IPS-18c (cell line): ENCODE measurements around the gene TENT5C.

Experiments used
- H3K4me3 ChIP-seq: 2 replicates; pipeline ENCODE4 v1.7.0; 2013; ENCODE audit warnings: low read depth, mild to moderate bottlenecking, low read length, moderate library complexity; ENCODE audit not compliant: insufficient read depth
- H3K9me3 ChIP-seq: one replicate; pipeline ENCODE4 v1.6.1; 2013; ENCODE audit warnings: mild to moderate bottlenecking, low read length, moderate library complexity; ENCODE audit not compliant: control insufficient read depth, insufficient read depth

TENT5C gene

DNA sequence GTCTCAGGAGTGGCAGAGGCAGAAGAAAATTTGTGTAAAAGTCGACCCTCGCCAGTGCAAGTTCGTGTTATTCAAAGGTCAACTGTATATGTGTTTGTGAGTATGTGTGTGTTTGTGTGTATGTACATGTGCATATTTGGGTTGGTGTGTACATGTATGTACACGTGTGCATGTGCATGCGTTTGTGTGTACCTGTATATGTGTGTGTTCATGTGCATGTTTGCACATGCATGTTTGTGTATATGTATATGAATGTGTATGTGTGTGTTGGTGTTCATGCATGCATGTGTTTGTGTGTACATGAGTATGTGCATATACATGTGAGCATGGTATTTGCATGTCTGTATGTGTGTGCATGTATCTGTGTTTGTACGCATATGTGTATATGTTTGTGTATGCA lies 21.7 kb upstream of the TENT5C start:
- Histone ChIP-seq H3K4me3 (no peak overlapping the region), H3K9me3 (no peaks in the 10 kb centered on the region)

- Histone ChIP-seq H3K9me3 (no peaks in the 10 kb centered on the region), H3K4me3 (no peak overlapping the region)
Observed at GRCh38 chr1:117585086-117585485, 20.8 kb upstream of the TENT5C start.

DNA sequence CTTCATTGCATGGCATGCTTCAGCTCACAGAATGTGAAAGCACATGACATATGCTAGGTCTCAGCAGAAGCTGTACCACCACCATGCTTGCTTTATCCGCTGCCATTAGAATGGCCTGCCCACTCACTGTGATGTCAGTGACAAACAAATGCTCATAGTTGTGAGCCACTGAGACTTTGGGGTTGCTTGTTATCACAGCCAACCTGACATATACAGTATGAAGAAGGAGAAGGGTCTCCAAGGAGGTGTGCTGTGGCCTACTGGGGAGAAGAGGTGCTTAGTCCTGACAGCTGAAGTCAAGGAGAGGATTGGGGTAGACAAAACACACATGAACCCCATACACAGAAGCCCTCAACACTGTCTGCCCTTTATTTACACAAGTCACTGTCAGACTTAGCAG lies 19.5 kb upstream of the TENT5C start:
- Histone ChIP-seq H3K9me3 (no peaks in the 10 kb centered on the region), H3K4me3 (no peak overlapping the region)

DNA sequence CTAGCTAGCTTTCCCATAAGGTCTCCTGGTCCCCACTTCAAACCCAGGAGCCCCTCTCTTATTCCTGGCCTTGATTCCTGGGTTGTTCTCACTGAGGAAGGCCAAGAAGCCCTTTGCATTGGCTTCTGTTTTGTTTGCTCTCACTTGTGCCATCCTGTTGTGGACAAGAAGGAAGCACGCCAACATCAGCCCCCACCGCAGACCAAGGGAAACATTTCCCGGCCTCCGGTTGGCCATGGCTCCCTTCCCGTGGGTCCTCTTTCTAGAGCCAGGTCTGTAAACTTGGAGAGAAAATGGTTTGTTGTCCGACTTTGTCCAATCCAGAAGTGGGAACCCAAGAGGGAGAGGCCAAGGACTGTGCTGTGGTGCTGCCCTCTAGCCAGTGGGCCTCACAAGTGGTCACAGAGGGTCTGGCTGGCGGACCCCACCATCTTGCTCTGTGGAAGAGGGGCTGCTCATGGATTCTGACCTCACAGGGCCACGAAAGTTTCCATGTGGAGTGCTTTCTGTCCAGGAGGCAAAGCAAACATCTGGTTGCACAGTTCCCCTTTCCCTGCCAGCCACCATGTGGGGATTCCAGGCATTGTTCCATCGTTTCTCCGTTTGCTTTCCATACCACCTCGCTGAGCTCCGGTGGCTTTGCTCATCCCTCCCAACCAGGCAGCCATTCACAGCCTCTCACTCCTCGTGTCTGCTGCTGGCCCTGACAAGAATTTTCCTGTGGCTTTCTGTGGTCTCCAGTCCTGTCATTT lies 18.9 kb upstream of the TENT5C start:
- Histone ChIP-seq H3K9me3 (no peaks in the 10 kb centered on the region), H3K4me3 (no peak overlapping the region)

- H3K9me3 ChIP-seq, result no peaks in the 10 kb centered on the region
- no peak overlapping the region for H3K4me3 ChIP-seq
Observed at GRCh38 chr1:117587499-117588356, 18.1 kb upstream of the TENT5C start.

DNA sequence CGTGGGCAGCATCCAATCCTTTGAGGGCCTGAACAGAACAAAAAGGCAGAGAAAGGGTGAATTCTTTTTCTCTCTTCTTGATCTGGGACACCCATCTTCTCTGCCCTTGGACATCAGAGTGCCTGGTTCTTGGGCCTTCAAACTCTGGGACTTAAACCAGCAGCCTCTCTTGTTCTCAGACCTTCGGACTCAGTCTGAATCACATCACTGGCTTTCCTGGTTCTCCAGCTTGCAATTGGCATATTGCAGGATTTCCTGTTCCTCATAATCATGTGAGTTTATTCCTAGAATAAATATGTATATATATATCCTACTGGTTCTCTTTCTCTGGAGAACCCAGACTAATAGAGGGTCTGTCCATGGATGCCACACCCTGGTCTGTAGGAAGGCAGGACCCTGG lies 16.3 kb upstream of the TENT5C start:
- no peaks in the 10 kb centered on the region for H3K9me3 ChIP-seq
- no peak overlapping the region for H3K4me3 ChIP-seq

- no peaks in the 10 kb centered on the region for H3K9me3 ChIP-seq
Observed at GRCh38 chr1:117590273-117590925, 15.4 kb upstream of the TENT5C start.

GRCh38 chr1:117591252-117591651 lies 14.6 kb upstream of the TENT5C start:
- Histone ChIP-seq H3K9me3 (no peaks in the 10 kb centered on the region), H3K4me3 (no peak overlapping the region)

More at GRCh38 chr1:117590273-117590925, 15.4 kb upstream of the TENT5C start:
- H3K4me3 ChIP-seq, result no peak overlapping the region

- Histone ChIP-seq H3K9me3 (no peaks in the 10 kb centered on the region), H3K4me3 (no peak overlapping the region)
Observed at GRCh38 chr1:117592155-117592554, 13.7 kb upstream of the TENT5C start.

DNA sequence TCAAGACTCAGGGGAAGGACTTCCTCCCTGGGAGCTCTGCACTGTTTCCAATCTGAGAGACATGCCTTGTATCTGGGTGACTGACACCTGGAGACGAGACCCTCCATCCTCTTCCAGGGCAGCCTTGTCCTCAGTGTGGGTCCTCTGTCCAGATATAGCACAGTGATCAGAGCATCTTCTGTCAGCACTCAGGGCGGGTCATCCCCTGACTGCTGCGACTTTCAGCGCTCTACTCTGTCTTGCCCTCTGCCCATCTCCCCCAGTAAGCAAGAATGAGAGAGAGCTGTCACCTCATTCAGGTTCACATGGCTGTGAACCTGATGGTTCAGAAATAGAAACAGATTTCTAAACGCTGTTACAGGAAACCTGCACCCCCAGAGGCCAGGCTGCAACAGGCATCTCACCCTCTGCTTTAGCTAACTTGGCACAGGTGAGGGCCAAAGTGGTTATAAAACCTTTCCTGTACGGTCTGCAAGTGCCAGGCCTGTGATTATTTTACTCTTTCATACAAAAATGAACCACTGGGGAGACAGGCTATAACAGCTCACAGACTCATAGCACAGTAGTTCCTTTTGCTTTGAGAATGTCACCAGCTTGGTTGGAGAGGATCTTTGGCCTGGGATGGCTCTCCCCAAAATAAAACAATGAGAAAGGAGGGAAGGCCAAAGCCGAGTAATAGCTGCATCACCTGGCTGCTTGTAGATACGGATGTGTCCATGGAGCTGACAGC lies 11.4 kb upstream of the TENT5C start:
- H3K9me3 ChIP-seq, result no peaks in the 10 kb centered on the region

DNA sequence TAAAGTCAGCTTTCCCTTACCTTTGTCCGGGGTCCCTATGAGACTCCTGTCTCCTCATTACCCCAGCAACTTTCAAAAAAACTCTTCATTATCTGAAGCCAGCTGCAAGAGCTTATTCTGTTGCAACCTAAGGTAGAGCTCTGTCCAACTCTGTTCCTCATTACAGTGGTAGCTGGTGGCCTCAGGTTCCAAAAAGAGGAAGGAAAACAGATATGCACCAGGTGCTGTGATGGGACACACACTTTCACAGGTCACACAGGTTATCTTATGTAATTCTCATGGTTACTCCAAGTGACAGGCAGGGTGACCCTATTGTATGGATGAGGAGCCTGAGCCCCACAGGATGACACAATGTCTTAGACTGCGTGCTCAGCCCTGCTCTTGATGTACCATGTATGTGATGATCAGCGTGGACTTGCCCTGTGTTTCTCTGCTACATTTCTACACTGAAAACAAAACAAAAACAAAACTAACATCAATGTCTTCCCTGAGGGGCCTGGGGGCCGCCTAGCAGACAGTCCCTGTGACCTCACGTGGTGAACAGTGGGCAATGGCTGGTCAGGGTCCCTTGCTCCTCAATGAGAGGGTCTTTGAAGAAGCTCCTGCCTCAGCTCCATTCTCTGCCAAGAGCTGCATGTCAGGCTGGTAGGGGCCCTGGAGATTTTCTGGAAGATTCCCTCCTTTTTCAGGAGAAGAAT lies 9.7 kb upstream of the TENT5C start:
- Histone ChIP-seq H3K4me3 (no peak overlapping the region), H3K9me3 (no peaks in the 10 kb centered on the region)

More for the DNA sequence above, 11.4 kb upstream of the TENT5C start:
- H3K4me3 ChIP-seq, result no peak overlapping the region

DNA sequence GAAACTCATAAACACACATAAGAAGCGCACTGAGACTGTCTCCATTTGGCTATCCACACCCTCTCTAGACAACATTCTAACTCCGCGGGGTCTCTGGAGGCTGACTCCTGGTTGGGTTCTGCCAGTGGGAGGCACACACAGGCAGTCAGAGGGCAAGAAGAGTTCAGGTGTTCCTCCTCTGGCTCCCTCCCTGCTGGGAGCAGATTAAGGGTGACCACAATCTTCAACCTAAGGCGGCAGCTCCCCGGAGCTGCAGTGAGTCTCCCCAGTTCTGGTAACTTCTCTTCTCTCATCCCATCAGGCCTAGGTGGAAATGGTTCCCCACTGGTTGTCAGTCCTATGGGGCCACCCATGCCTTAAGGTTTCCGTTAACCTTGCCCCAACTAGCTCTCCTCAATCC lies 7.4 kb upstream of the TENT5C start:
- H3K9me3 ChIP-seq, result no peaks in the 10 kb centered on the region
- H3K4me3 ChIP-seq, result no peak overlapping the region

- no peaks in the 10 kb centered on the region for H3K9me3 ChIP-seq
- H3K4me3 ChIP-seq, result no peak overlapping the region
Observed at GRCh38 chr1:117599286-117600221, 6.3 kb upstream of the TENT5C start.

GRCh38 chr1:117600325-117600943 lies 5.4 kb upstream of the TENT5C start:
- Histone ChIP-seq H3K4me3 (no peak overlapping the region), H3K9me3 (no peaks in the 10 kb centered on the region)

- Histone ChIP-seq H3K4me3 (no peak overlapping the region), H3K9me3 (no peaks in the 10 kb centered on the region)
Observed at GRCh38 chr1:117600966-117601365, 4.9 kb upstream of the TENT5C start.
